Epidermal melanocyte (primary cell): Measurements from ENCODE around the gene NDUFA7.
A peak's percentile ranks its signal among the peaks of the same experiment; 100 is the strongest.
"Not testable (repeated sequence)": the region's sequence is repeated elsewhere in the genome, so short reads cannot be mapped to it uniquely, and the experiment has no call there.

ENCODE experiments used
- DNase-seq: peaks from one replicate; pipeline ENCODE4 v3.0.0; 2011; ENCODE audit warnings: low spot score; ENCODE audit not compliant: insufficient read length

The NDUFA7 gene

GRCh38 chr19:8319807-8320520 lies 1.2 kb downstream of the NDUFA7 start:
- peak; percentile 17 for DNase-seq

DNA sequence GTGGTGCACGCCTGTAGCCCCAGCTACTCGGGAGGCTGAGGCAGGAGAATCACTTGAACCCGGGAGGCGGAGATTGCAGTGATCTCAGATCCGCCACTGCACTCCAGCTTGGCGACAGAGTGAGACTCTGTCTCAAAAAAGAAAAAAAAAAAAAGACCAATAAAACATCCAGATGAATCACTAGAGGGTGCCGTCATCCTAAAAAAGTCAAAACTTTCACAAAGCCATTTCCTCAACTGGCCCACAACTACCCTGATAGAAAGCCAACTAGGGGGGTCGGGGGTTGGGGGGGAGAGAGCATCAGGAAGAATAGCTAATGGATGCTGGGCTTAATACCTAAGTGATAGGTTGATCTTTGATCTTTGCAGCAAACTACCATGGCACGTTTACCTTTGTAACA lies 2.3 kb downstream of the NDUFA7 start:
- DNase-seq, result not testable (repeated sequence)

DNA sequence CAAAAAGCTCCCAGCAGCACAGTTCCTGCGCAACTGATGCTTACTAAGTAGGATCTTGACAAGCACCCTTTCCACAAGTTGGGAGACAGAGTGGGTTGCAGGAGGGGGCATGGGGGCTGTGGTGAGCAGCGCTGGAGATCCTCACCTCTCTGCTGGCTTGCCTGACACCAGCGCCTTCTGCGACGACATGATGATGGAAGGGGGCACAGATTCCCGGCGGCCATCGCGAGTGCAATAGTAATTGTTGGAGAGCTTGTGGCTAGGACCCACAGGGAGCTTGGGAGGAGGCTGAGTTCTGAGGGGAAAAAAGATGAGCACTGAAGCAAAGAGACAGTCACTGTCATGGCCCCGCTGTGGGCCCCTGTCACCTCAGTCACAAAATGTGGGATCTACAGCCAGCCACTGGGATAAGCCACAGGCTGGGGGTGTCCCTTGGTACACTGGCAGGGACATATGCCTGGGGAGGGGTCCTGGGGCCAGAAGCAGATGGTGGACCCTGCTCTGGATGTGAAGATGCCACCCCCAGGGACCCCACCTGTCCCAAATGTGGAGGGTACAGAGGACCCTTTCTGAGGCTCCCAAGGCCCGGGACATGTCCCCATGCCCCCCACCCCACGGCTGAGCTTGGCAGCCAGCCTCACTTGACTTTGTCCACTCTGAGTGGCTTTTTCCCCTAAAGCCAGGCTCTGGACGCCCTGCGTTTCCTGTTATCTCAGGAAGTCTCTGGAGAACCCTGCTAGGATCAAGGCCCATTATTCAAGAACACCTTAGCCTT lies 4.6 kb downstream of the NDUFA7 start:
- DNase-seq, result peak; percentile 2

GRCh38 chr19:8314981-8315640 lies 6.1 kb downstream of the NDUFA7 start:
- DNase-seq, result not testable (repeated sequence)

GRCh38 chr19:8311461-8312260 lies 9.5 kb downstream of the NDUFA7 start:
- DNase-seq, result peak; percentile 15

DNA sequence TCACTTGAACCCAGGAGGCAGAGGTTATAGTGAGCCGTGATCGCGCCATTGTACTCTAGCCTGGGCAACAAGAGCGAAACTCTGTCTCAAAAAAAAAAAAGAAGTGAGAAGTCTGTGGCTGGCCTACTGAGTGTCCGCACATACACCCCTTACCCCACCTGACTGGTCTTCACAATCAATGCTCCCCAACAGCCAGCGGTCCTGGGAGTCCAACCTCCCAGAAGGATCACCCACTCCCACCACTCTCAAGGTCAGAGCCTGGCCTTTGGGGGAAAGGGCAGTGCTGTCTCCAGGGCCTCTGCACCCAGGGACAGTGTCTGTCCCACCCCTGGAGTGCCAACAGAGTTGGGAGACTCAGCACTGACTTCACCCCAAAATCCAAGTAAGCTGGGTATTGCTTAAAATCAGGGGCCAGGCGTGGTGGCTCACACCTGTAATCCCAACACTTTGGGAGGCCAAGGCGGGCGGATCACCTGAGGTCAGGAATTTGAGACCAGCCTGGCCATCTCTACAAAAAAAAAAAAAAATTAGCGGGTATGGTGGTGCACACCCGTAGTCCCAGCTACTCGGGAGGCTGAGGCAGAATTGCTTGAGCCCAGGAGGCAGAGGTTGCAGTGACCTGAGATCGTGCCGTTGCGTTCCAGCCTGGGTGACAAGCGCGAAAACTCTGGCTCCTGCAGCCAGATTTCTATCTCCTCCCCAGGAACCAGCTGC lies 10.7 kb downstream of the NDUFA7 start:
- peak; percentile 2 for DNase-seq

- no peak for DNase-seq
Measured at GRCh38 chr19:8308891-8309291, 12.3 kb downstream of the NDUFA7 start.

DNA sequence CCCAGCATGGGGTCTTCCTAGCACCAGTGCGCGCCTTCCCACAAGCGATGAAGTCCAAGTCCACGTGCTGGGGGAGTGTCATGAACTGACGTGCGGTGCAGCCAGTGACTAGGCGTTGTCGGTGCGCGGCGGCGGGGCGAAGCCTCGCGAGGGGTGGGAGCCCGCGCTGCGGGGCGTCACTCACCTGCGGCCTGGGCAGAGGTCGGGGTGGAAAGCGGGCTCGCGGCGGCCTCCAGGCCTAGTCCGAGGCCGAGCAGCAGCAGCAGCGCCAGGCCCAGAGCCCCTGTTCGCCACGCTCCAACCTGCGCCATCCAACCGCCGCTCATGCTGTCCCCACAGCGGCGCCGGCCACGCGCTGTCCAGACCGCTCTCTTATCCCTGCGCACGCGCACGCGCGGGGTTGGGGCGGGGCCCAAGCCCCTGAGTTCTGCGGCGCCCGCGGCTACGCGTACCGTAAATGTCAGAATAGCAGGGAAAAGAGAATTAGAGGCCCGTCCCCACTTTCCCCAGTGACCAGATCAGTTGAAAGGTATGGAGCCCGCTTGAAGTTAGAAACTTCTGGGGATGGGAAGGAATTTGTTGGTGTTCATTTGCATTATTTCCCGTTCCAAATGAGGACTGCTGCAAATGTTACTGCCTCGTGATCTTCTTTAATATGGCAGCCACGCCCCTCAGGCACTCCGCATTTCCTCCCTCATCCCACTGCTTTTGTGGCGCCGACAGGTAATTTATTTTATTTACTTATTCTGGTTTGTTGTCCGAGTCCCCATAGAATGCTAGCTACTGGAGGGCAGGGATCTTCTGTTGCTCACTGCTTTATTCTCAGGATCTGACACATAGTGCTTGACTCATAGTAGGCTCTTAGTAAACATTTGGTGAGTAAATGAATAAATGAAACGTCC lies 13.0 kb downstream of the NDUFA7 start, which contains the start of gene CD320:
TSS of gene CD320 (minus strand) at position 394 of the 902 bp plus-strand sequence. CDS start at position 326, 68 bp downstream.
- peak; percentile 95 for DNase-seq

GRCh38 chr19:8307400-8307964 lies 13.7 kb downstream of the NDUFA7 start:
- peak; percentile 13 for DNase-seq

DNA sequence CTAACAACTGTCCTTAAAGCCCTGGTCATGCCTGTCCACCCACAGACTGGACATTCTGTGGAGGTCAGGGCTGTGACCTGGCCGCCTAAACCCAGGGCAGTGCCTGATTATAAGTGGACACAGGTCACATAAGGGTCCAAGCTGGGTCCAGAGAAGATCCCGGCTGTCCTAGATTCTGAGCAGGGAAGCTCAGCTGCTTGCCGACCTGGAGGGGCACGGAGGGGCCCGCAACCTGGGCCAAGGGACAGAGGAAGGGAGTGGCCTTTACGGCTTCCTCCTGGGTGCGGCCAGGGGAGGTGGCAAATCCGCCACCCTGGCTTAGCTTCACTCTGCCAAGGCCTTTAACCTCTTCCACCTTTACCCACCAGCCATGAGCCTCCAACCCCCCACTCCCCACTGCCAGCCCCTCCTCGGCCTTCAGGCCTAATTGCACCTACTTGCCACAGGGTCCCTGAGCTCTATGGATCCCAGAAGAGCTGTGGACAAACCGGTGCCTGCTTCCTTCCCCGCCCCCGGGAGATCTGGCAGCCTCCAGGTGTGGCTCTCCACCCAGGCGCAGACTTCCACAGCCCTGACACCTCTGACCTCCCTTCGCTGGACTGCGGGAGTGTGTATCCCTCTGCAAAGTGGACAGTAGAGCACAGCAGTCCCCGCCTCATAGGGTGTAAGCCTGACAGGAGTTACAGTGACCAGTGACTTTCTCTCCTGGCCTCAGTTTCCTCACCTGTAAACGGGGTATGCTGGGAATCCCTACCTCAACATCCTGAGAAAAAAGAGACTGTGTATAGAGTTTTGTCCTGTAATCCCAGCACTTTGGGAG lies 14.7 kb downstream of the NDUFA7 start:
- peak; percentile 13 for DNase-seq

- DNase-seq, result peak; percentile 11
Measured at GRCh38 chr19:8305798-8306197, 15.4 kb downstream of the NDUFA7 start.

- DNase-seq, result peak; percentile 7
Measured at GRCh38 chr19:8304841-8305621, 16.1 kb downstream of the NDUFA7 start.

- no peak for DNase-seq
Measured at GRCh38 chr19:8302734-8303133, 18.4 kb downstream of the NDUFA7 start.

GRCh38 chr19:8302357-8302691 lies 18.9 kb downstream of the NDUFA7 start:
- DNase-seq, result peak; percentile 2

GRCh38 chr19:8291337-8291736 lies 29.8 kb downstream of the NDUFA7 start:
- not testable (repeated sequence) for DNase-seq

DNA sequence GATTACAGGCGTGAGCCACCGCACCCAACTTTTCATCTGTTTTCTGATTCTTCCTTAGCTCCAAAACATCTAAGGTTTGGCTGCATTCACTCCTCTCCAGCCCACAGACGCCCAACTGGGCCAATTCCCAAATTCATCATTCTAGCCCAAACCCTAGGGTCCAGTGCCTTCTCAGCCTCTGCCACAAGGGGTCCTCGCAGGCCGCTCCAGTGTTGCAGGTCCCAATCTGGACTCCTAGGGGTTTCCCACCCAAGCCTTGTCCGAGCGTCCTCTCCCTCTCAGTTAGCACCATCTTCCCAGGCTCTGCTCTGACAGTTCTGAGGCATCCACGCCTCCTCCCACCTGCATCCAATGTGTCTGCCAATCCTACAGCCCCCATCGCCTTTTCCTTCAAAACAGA lies 44.7 kb downstream of the NDUFA7 start:
- not testable (repeated sequence) for DNase-seq

DNA sequence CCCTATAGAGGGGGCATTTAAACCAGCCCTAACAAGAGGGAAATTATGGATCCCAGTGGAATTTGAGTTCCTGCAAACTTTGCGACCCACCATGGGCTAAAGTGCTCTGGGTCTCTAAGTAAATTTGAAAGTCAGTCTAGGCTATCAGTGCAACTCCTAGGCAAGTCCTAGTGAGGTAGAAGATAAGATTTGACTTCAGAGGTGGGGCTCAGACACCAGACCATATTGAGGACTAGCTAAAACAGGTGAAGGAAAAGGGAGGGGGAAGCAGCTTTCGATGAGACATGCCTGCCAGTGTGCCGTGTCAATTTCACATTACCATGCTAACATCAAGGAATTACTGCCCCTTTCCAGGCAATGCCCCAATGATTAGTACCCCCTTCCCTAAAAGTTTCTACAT lies 51.5 kb downstream of the NDUFA7 start:
- DNase-seq, result no peak

GRCh38 chr19:8265872-8266271 lies 55.3 kb downstream of the NDUFA7 start:
- no peak for DNase-seq
